GM21360 (cell line): ENCODE data around the gene KCP.

Source experiments
- ATAC-seq: cut with Tn5 transposase; IDR thresholded peaks from one replicate; pipeline ENCODE4 v1.9.1; 2021; ENCODE audit warnings: mild to moderate bottlenecking, moderate library complexity; ENCODE audit not compliant: unreplicated experiment

KCP gene

GRCh38 chr7:128842674-128843641 lies 67.6 kb downstream of the KCP start:
- no peak for ATAC-seq

- no peak for ATAC-seq
Observed at GRCh38 chr7:128841921-128842673, 68.4 kb downstream of the KCP start.

- no peak for ATAC-seq
Observed at GRCh38 chr7:128841171-128841690, 69.3 kb downstream of the KCP start.

GRCh38 chr7:128840326-128841170 lies 70.0 kb downstream of the KCP start:
- ATAC-seq, result no peak

GRCh38 chr7:128839751-128840177 lies 70.7 kb downstream of the KCP start:
- ATAC-seq, result no peak

- ATAC-seq, result no peak
Observed at GRCh38 chr7:128838981-128839731, 71.4 kb downstream of the KCP start.

GRCh38 chr7:128838109-128838779 lies 72.3 kb downstream of the KCP start:
- ATAC-seq, result no peak

- ATAC-seq, result no peak
Observed at GRCh38 chr7:128837521-128837921, 73.0 kb downstream of the KCP start.

- ATAC-seq, result no peak
Observed at GRCh38 chr7:128836729-128837348, 73.7 kb downstream of the KCP start.

GRCh38 chr7:128835790-128836641 lies 74.5 kb downstream of the KCP start:
- no peak for ATAC-seq

- no peak for ATAC-seq
Observed at GRCh38 chr7:128835231-128835751, 75.2 kb downstream of the KCP start.

GRCh38 chr7:128833946-128834325 lies 76.6 kb downstream of the KCP start:
- no peak for ATAC-seq

GRCh38 chr7:128833148-128833945 lies 77.2 kb downstream of the KCP start:
- ATAC-seq, result no peak

GRCh38 chr7:128832880-128833147 lies 77.7 kb downstream of the KCP start:
- no peak for ATAC-seq

- no peak for ATAC-seq
Observed at GRCh38 chr7:128831994-128832879, 78.3 kb downstream of the KCP start.
